Gastroesophageal sphincter (tissue), 4 donors: ENCODE measurements around the gene YPEL1. TPM values are rescaled to one million over a fixed set of nuclear protein-coding genes. Genes with fewer than 3 reads are reported as not detected.
"Not testable (repeated sequence)": the region's sequence is repeated elsewhere in the genome, so short reads cannot be mapped to it uniquely, and the experiment has no call there.

ENCODE experiments used
- ATAC-seq: fragments of 150-250 bp; one replicate; pipeline ENCODE4 v1.9.1; 2016; ENCODE audit warnings: mild to moderate bottlenecking, moderate library complexity
- H3K27ac ChIP-seq, 4 donors: fragments of 200-600 bp; sonication (generic) in 3 of 4; 1 replicate in 3 of 4; 2 replicates in 1 of 4; pipeline ENCODE4 v1.5.1; 2016 to 2019
- H3K27me3 ChIP-seq: fragments of 200-600 bp; sonication (generic); one replicate; pipeline ENCODE4 v1.5.1; 2019
- H3K36me3 ChIP-seq, 2 donors: fragments of 200-600 bp; sonication (generic); one replicate each; pipeline ENCODE4 v1.5.1; 2019; ENCODE audit warnings: control low read depth in 1 of 2
- H3K4me1 ChIP-seq, 3 donors: fragments of 200-600 bp; sonication (generic); 1 replicate in 2 of 3; 2 replicates in 1 of 3; pipeline ENCODE4 v1.5.1; 2016 to 2019; ENCODE audit warnings: control low read depth in 2 of 3
- H3K4me3 ChIP-seq, 2 donors: fragments of 200-600 bp; sonication (generic); one replicate each; pipeline ENCODE4 v1.5.1; 2019; ENCODE audit warnings: mild to moderate bottlenecking in 1 of 2, moderate library complexity in 1 of 2
- H3K9me3 ChIP-seq, 3 donors: fragments of 200-600 bp; sonication (generic); one replicate each; pipeline ENCODE4 v1.5.1; 2017 to 2019; ENCODE audit warnings: control low read depth in 2 of 3
- CTCF ChIP-seq, 4 experiments: fragments of 200-600 bp in 2 of 4; fragments of 450-650 bp in 2 of 4; sonication (generic) in 1 of 4; IDR thresholded peaks; one replicate each; pipeline ENCODE4 v1.5.1; 2017 to 2019; ENCODE audit warnings: antibody characterized with exemption in 4 of 4, mild to moderate bottlenecking in 2 of 4, moderate library complexity in 2 of 4
- EP300 ChIP-seq: sonication (generic); formaldehyde crosslinking; IDR thresholded peaks from one replicate; pipeline ENCODE4 v1.6.1; 2017; ENCODE audit warnings: antibody characterized with exemption, mild to moderate bottlenecking
- POLR2A ChIP-seq, 2 donors: fragments of 450-650 bp; IDR thresholded peaks; one replicate each; pipeline ENCODE4 v1.6.1; 2017; ENCODE audit warnings: antibody characterized with exemption in 2 of 2, mild to moderate bottlenecking in 2 of 2, moderate library complexity in 1 of 2
- POLR2AphosphoS5 ChIP-seq: sonication (generic); formaldehyde crosslinking; IDR thresholded peaks from one replicate; pipeline ENCODE4 v1.6.1; 2017; ENCODE audit warnings: antibody characterized with exemption
- WGBS, 2 donors: methylation state at CpG; one replicate each; pipeline ENCODE4 v1.1.5; 2018; ENCODE audit warnings: low coverage in 1 of 2; 5-methylcytosine and 5-hydroxymethylcytosine counted together
- total RNA-seq, 4 donors: library from RNA; depleted of rRNA; stranded (reverse); fragments of >200 nt; gene quantifications; one replicate each; pipeline ENCODE4 v1.1.0, GENCODE V29; 2016

YPEL1 gene
- total RNA-seq, 4 donors from 2014 or later: 11.6 to 23.1 (median 15.8) TPM

GRCh38 chr22:21694795-21695429 is 40.7 kb downstream of the YPEL1 start:
- 75% methylated on average over 3 of the region's 20 CpGs; no CpG with 5 or more reads in 1 of the 2 donors for WGBS, 2 donors
- H3K36me3 ChIP-seq: peaks cover 0 to 77% of the 10 kb centered on the region in 2 donors
- ATAC-seq: no peak

GRCh38 chr22:21694394-21694793 is 41.2 kb downstream of the YPEL1 start:
- Histone ChIP-seq H3K27ac (no peak overlapping the region), H3K36me3 (peaks cover 0 to 80% of the 10 kb centered on the region in 2 donors), H3K9me3 (no peaks in the 10 kb centered on the region), H3K4me3 (no peak overlapping the region), H3K27me3 (no peaks in the 10 kb centered on the region), H3K4me1 (peaks cover 2 to 41% (median 13%) of the 10 kb centered on the region in 3 donors)
- no peak for TF ChIP-seq CTCF (IDR thresholded peaks at IDR 0.05)
- no peak for TF ChIP-seq EP300
- no peak for TF ChIP-seq POLR2A (IDR thresholded peaks at IDR 0.05)
- TF ChIP-seq POLR2AphosphoS5: no peak
- 73 to 75% methylated on average over 4 to 5 of the region's 14 CpGs for WGBS, 2 donors
- no peak for ATAC-seq

More at GRCh38 chr22:21694795-21695429, 40.7 kb downstream of the YPEL1 start:
- peak overlapping the region in 1 of 4 donors; percentile 83 for H3K27ac ChIP-seq
- TF ChIP-seq POLR2A (IDR thresholded peaks at IDR 0.05) (no peak), CTCF (IDR thresholded peaks at IDR 0.05) (no peak), EP300 (no peak), POLR2AphosphoS5 (no peak)
- no peaks in the 10 kb centered on the region for H3K27me3 ChIP-seq
- peaks cover 2 to 42% (median 13%) of the 10 kb centered on the region in 3 donors for H3K4me1 ChIP-seq
- H3K4me3 ChIP-seq: no peak overlapping the region
- no peaks in the 10 kb centered on the region for H3K9me3 ChIP-seq

- Histone ChIP-seq H3K27ac (no peak overlapping the region), H3K27me3 (no peaks in the 10 kb centered on the region), H3K9me3 (no peaks in the 10 kb centered on the region), H3K4me1 (peaks cover under 1 to 37% (median 10%) of the 10 kb centered on the region in 3 donors), H3K4me3 (no peak overlapping the region), H3K36me3 (peaks cover 0 to 84% of the 10 kb centered on the region in 2 donors)
- ATAC-seq: no peak
- no peak for TF ChIP-seq EP300
- TF ChIP-seq CTCF (IDR thresholded peaks at IDR 0.05): no peak
- no peak for TF ChIP-seq POLR2AphosphoS5
- TF ChIP-seq POLR2A (IDR thresholded peaks at IDR 0.05): no peak
- WGBS, 2 donors: 20% methylated on average over 1 of the region's 13 CpGs; no CpG with 5 or more reads in 1 of the 2 donors
These were observed 41.6 kb downstream of the YPEL1 start for GRCh38 chr22:21693999-21694341.

- H3K4me1 ChIP-seq: peaks cover 0 to 32% (median 5%) of the 10 kb centered on the region in 3 donors
- no peaks in the 10 kb centered on the region for H3K9me3 ChIP-seq
- no peak for ATAC-seq
- 50 to 79% methylated on average over 2 to 6 of the region's 14 CpGs for WGBS, 2 donors
- H3K27me3 ChIP-seq: no peaks in the 10 kb centered on the region
- no peak overlapping the region for H3K27ac ChIP-seq
- H3K4me3 ChIP-seq: no peak overlapping the region
- no peak for TF ChIP-seq CTCF (IDR thresholded peaks at IDR 0.05)
- no peak for TF ChIP-seq EP300
- TF ChIP-seq POLR2A (IDR thresholded peaks at IDR 0.05): no peak
- TF ChIP-seq POLR2AphosphoS5: no peak
- H3K36me3 ChIP-seq: peaks cover 0 to 89% of the 10 kb centered on the region in 2 donors
These were observed 42.1 kb downstream of the YPEL1 start for GRCh38 chr22:21693333-21693998.

GRCh38 chr22:21692856-21693255 is 42.7 kb downstream of the YPEL1 start:
- H3K4me1 ChIP-seq: peaks cover 0 to 26% (median 2%) of the 10 kb centered on the region in 3 donors
- WGBS, 2 donors: 83 to 94% methylated on average over 7 of the region's 9 CpGs
- not testable (repeated sequence) for H3K4me3 ChIP-seq, H3K27me3 ChIP-seq, H3K27ac ChIP-seq, H3K9me3 ChIP-seq, ATAC-seq
- H3K36me3 ChIP-seq: peaks cover 0 to 96% of the 10 kb centered on the region in 2 donors
